NAMALWA (cell line): ENCODE results near the gene USP38.

Experiments used
- DNase-seq: peaks from one replicate; pipeline ENCODE4 v3.0.0-alpha.2; 2015; ENCODE audit warnings: low spot score

The USP38 gene

GRCh38 chr4:143270256-143270838, 85.6 kb downstream of the USP38 start:
- DNase-seq = no peak
